ENCODE data around the gene THBD.
A peak's percentile ranks its signal among the peaks of the same experiment; 100 is the strongest.
"Not testable (repeated sequence)": the region's sequence is repeated elsewhere in the genome, so short reads cannot be mapped to it uniquely, and the experiment has no call there.

Gene THBD

DNA sequence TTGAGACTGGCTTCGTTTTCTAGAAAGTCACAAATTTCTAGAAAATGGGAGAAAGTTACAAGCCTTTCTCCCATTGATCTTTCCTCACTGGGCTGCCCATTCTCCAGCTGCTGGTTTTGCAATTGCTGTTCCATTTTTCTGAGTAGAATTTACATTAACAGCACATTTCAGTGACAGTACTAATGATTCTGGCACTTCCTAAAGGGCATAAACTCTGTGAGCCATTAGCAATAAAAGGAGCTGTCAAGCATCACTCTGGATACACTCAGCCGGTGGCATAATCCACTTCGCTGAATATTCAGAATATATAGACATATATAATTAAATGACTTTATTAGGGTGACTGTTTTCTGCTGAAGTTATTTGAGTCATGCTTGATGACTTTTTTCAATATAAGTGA, 21.1 kb downstream of the THBD start:
- no peak for DNase-seq (ENCODE audit: extremely low read depth, insufficient read length)
- Histone ChIP-seq H3K4me3 (replicated peaks; ENCODE audit: low read depth, low read length) (no peak overlapping the region), H3K36me3 (ENCODE audit: control insufficient read depth, insufficient read depth, low read length) (no peaks in the 10 kb centered on the region), H3K27me3 (replicated peaks; ENCODE audit: control insufficient read depth, insufficient read depth, low read length) (no peaks in the 10 kb centered on the region; the same call in none of the 2 replicates)
- TF ChIP-seq CTCF (IDR thresholded peaks at IDR 0.05; ENCODE audit: insufficient read depth, low read length, poor library complexity, severe bottlenecking) = no peak

DNA sequence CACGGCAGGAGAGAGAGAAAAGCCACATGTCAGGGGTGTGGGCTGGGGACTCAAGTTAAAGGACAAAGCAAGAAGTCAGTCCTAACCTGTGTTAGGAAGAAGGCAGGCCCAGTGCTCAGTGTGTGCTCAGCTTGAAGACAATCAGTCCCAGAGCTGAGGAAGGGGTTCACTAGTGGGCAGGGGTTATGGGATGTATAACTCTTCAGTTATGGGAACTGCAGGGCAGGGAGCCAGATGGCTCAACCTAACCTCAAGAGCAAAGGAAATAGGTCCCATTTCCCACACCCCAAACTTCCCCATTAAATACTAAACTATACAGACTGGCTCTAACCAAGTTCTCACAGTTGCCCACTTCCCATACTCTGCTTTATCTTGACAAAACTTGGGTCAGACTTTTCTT, 21.8 kb downstream of the THBD start:
- no peaks in the 10 kb centered on the region for H3K36me3 ChIP-seq (ENCODE audit: control insufficient read depth, insufficient read depth, low read length)
- DNase-seq (ENCODE audit: extremely low read depth, insufficient read length) = no peak
- no peaks in the 10 kb centered on the region; the same call in none of the 2 replicates for H3K27me3 ChIP-seq (replicated peaks; ENCODE audit: control insufficient read depth, insufficient read depth, low read length)
- no peak overlapping the region for H3K4me3 ChIP-seq (replicated peaks; ENCODE audit: low read depth, low read length)
- no peak for TF ChIP-seq CTCF (IDR thresholded peaks at IDR 0.05; ENCODE audit: insufficient read depth, low read length, poor library complexity, severe bottlenecking)

DNA sequence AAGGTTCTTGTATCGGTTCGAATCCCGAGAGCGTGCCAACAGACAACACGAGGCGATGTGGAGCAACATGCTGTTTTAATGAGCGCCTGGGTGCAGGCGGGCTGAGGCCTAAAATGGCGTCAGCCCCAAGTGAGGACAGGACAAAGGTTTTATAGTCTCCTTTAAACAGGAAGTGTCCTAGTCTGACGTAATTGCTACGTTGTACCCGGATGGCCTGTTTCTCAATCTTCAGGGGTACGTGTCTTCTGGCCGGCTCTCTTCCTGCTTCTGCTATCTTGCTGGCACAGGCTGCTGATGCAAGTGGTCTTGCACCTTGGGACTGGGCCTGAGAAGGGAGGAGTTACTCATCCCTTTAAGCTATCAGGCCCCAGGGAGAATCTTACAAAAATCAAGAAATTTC, 24.0 kb downstream of the THBD start:
- H3K4me3 ChIP-seq (replicated peaks; ENCODE audit: low read depth, low read length); H3K27me3 ChIP-seq (replicated peaks; ENCODE audit: control insufficient read depth, insufficient read depth, low read length); DNase-seq (ENCODE audit: extremely low read depth, insufficient read length); H3K36me3 ChIP-seq (ENCODE audit: control insufficient read depth, insufficient read depth, low read length): not testable (repeated sequence)

DNA sequence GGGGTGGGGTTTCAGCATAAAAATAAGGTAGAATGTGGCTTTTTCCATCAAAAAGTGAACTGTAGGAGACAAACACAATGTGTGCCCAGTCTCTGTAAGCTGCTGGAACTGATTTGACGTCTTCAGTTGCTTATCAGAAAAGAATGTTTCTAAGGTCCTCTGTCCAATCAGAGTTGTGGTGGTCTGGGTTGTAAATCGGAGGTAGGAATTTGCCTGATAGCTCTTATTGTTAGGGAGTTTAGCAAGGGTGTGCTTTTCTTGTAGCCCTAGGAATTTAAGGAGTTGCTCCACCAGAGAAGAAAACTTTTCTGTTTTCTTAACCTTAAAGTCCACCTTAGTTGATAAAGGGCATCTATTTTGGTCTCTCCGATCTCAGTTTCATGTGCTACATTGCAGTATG, 24.8 kb downstream of the THBD start:
- no peak for DNase-seq (ENCODE audit: extremely low read depth, insufficient read length)
- Histone ChIP-seq H3K4me3 (replicated peaks; ENCODE audit: low read depth, low read length) (no peak overlapping the region), H3K27me3 (replicated peaks; ENCODE audit: control insufficient read depth, insufficient read depth, low read length) (no peaks in the 10 kb centered on the region), H3K36me3 (ENCODE audit: control insufficient read depth, insufficient read depth, low read length) (no peaks in the 10 kb centered on the region)
- no peak for TF ChIP-seq CTCF (IDR thresholded peaks at IDR 0.05; ENCODE audit: insufficient read depth, low read length, poor library complexity, severe bottlenecking)

DNA sequence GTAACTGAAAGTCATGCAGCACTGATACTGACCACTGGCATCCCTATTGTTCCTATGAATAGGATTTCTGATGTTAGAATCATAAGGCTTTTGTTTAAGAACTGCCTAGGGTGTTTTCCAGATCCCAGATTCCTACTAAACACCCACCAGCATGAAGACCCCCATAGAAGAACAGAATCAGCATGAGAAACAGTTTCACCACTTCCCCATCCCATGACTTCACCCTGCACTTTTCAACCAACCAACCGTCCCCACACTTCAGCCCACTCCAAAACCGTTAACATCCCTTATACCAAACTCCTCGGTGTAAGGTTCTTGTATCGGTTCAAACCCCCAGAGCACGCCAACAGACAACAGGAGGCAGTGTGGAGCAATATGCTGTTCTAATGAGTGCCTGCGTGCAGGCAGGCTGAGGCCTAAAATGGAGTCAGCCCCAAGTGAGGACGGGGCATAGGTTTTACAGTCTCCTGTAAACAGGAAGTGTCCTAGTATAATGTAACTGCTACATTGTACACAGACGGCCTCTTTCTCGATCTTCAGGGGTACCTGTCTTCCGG, 25.8 kb downstream of the THBD start:
- no peaks in the 10 kb centered on the region for H3K36me3 ChIP-seq (ENCODE audit: control insufficient read depth, insufficient read depth, low read length)
- DNase-seq (ENCODE audit: extremely low read depth, insufficient read length) = no peak
- TF ChIP-seq CTCF (IDR thresholded peaks at IDR 0.05; ENCODE audit: insufficient read depth, low read length, poor library complexity, severe bottlenecking) = peak; percentile 22
- H3K4me3 ChIP-seq (replicated peaks; ENCODE audit: low read depth, low read length) = no peak overlapping the region
- no peaks in the 10 kb centered on the region for H3K27me3 ChIP-seq (replicated peaks; ENCODE audit: control insufficient read depth, insufficient read depth, low read length)

DNA sequence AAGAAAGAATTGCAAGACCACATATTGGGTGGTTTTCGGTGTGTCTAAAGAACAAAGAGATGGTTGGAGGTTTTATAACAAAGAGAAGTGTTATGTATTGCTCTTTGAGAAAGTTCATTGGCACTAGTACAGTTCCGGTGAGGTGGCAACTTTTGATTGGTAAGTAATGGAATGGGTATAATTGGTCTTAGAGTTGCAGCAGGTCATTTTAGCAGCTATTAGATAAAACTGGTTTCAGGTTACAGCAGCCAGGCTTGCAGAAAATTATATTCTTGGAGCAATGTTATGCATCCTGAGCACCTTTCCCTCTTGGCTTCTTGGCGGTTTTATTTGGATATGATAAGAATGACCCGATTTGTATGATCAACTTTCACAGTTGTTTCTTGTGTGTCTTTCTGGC, 26.6 kb downstream of the THBD start:
- no peak for DNase-seq (ENCODE audit: extremely low read depth, insufficient read length)
- Histone ChIP-seq H3K4me3 (replicated peaks; ENCODE audit: low read depth, low read length) (no peak overlapping the region), H3K36me3 (ENCODE audit: control insufficient read depth, insufficient read depth, low read length) (no peaks in the 10 kb centered on the region), H3K27me3 (replicated peaks; ENCODE audit: control insufficient read depth, insufficient read depth, low read length) (no peaks in the 10 kb centered on the region)
- no peak for TF ChIP-seq CTCF (IDR thresholded peaks at IDR 0.05; ENCODE audit: insufficient read depth, low read length, poor library complexity, severe bottlenecking)

All from GM06990 (cell line).